GM12878 (cell line): ENCODE results near the gene TASOR. TPM values are rescaled to one million over a fixed set of nuclear protein-coding genes. Genes with fewer than 3 reads are reported as not detected.

Experiments
- MEF2A ChIP-seq: IDR thresholded peaks from 2 replicates; pipeline ENCODE4 v1.6.1; 2011; ENCODE audit warnings: low read depth, mild to moderate bottlenecking, low read length, moderate library complexity; ENCODE audit not compliant: insufficient read depth
- NR2C2 ChIP-seq: IDR thresholded peaks from 2 replicates; pipeline ENCODE4 v1.6.1; 2011; ENCODE audit warnings: borderline replicate concordance, low read depth; ENCODE audit not compliant: control insufficient read depth, insufficient read length
- RAD21 ChIP-seq: IDR thresholded peaks from 2 replicates; pipeline ENCODE4 v1.6.1; 2011; ENCODE audit warnings: mild to moderate bottlenecking, low read depth, low read length, moderate library complexity; ENCODE audit not compliant: insufficient read depth
- RUNX3 ChIP-seq: IDR thresholded peaks from 2 replicates; pipeline ENCODE4 v1.6.1; 2012; ENCODE audit warnings: low read length, inconsistent platforms
- polyA plus RNA-seq, 11 experiments: library from polyadenylated mRNA; depleted of rRNA in 4 of 11; unstranded in 6 of 11; stranded (reverse) in 5 of 11; fragments of >200 nt; fragmentation: Nextera tagmentation in 4 of 11; fragmentation: Illumina TruSeq in 1 of 11; extraction: Ambion mirVana in 4 of 11; extraction: Trizol in 1 of 11; gene quantifications; 1 replicate in 1 of 11; 2 replicates in 10 of 11; pipeline versions ENCODE4 v1.2.1 to v1.2.3, GENCODE V29; 2011 to 2016; ENCODE audit warnings: inconsistent platforms in 2 of 11, missing spikeins in 2 of 11, low read depth in 1 of 11
- total RNA-seq, 4 experiments: library from RNA; depleted of rRNA in 3 of 4; stranded (reverse); fragments of >200 nt in 3 of 4; fragmentation: Illumina TruSeq in 1 of 4; extraction: Trizol in 1 of 4; gene quantifications; 2 replicates each; pipeline versions ENCODE4 v1.2.1 to v1.2.3, GENCODE V29; 2013 to 2021
- TF ChIP-seq, protein P1 (sequence below): fragments of 450-650 bp; IDR thresholded peaks from 2 replicates; pipeline ENCODE4 v1.6.1; 2017; ENCODE audit warnings: mild to moderate bottlenecking, low read depth, inconsistent platforms; ENCODE audit not compliant: poor library complexity, severe bottlenecking
- TF ChIP-seq, protein P2 (sequence below), 3 experiments: IDR thresholded peaks in 2 of 3; conservative IDR thresholded peaks in 1 of 3; 2 replicates each; pipeline ENCODE4 v1.5.1; 2011; ENCODE audit warnings: low read depth in 3 of 3, low read length in 3 of 3, mild to moderate bottlenecking in 3 of 3, control low read depth in 2 of 3, moderate library complexity in 2 of 3, inconsistent platforms in 1 of 3, mixed read lengths in 1 of 3; ENCODE audit not compliant: control insufficient read depth in 2 of 3, insufficient read depth in 1 of 3; ENCODE audit errors: extremely low read depth in 1 of 3

TASOR gene
- total and polyA plus RNA-seq, 10 of the 15 experiments (the other 5 are each of a cell fraction or from before 2014, with no cell fraction given) = 29.6 to 95.1 (median 52.6) TPM

DNA sequence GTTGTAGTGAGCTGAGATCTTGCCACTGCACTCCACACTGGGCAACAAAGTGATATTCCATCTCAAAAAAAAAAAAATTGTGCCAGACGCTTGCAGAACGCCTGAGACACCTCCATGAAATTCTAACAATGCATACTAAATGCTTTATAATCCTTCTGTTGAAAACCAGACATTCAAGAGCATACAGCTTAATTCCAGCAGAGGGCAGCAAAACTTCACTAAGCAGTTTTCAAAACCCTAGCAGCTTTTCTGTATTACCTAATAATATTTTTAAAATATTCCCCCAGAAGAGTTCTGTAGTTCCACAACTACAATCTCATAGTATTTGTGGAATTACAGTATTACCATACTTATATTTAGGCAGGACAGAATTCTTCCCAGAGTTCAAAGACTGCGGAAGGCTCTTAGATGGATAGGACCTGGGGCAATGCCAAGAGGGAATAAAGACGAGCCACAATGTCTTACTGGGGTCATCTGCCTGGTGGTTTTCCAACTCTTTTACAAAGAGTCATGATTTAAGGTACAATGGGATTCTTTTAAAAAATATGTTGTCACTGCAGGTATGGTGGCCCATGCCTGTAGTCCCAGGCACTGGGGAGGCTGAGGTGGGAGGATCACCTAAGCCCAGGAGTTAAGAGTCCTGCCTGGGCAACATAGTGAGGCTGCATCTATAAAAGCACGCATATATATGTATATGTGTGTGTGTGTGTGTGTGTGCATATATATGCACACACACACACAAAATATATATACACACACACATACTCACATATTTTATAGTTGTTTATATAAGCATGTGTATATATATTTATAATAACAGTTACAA, 19.6 kb upstream of the TASOR start (continued):
- TF ChIP-seq, protein P1, sequence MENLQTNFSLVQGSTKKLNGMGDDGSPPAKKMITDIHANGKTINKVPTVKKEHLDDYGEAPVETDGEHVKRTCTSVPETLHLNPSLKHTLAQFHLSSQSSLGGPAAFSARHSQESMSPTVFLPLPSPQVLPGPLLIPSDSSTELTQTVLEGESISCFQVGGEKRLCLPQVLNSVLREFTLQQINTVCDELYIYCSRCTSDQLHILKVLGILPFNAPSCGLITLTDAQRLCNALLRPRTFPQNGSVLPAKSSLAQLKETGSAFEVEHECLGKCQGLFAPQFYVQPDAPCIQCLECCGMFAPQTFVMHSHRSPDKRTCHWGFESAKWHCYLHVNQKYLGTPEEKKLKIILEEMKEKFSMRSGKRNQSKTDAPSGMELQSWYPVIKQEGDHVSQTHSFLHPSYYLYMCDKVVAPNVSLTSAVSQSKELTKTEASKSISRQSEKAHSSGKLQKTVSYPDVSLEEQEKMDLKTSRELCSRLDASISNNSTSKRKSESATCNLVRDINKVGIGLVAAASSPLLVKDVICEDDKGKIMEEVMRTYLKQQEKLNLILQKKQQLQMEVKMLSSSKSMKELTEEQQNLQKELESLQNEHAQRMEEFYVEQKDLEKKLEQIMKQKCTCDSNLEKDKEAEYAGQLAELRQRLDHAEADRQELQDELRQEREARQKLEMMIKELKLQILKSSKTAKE = peak; percentile 38
- TF ChIP-seq MEF2A (no peak), RUNX3 (peak; percentile 28; the same call in 1 of the 2 replicates), NR2C2 (no peak), RAD21 (peak; percentile 99)
- TF ChIP-seq, protein P2, sequence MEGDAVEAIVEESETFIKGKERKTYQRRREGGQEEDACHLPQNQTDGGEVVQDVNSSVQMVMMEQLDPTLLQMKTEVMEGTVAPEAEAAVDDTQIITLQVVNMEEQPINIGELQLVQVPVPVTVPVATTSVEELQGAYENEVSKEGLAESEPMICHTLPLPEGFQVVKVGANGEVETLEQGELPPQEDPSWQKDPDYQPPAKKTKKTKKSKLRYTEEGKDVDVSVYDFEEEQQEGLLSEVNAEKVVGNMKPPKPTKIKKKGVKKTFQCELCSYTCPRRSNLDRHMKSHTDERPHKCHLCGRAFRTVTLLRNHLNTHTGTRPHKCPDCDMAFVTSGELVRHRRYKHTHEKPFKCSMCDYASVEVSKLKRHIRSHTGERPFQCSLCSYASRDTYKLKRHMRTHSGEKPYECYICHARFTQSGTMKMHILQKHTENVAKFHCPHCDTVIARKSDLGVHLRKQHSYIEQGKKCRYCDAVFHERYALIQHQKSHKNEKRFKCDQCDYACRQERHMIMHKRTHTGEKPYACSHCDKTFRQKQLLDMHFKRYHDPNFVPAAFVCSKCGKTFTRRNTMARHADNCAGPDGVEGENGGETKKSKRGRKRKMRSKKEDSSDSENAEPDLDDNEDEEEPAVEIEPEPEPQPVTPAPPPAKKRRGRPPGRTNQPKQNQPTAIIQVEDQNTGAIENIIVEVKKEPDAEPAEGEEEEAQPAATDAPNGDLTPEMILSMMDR (IDR thresholded peaks at IDR 0.05 in 2 of 3, conservative IDR thresholded peaks at IDR 0.05 in 1 of 3; ENCODE audit: control insufficient read depth in 2 of 3, extremely low read depth in 1 of 3, insufficient read depth in 1 of 3, low read depth in 3 of 3, low read length in 3 of 3) = peak; percentile 66 to 83 (median 70)
